Measurements from ENCODE around the gene SLF2. TPM values are rescaled to one million over a fixed set of nuclear protein-coding genes. Genes with fewer than 3 reads are reported as not detected.

Gene SLF2
- total and polyA plus RNA-seq, 9 donors: 19.6 to 81.9 (median 40.3) TPM

- Histone ChIP-seq H3K36me3 (no peaks in the 10 kb centered on the region), H3K27me3 (no peaks in the 10 kb centered on the region), H3K9me3 (no peaks in the 10 kb centered on the region), H3K4me3 (no peak overlapping the region), H3K4me1 (ENCODE audit: insufficient read depth) (peaks cover 18% of the 10 kb centered on the region), H3K27ac (no peak overlapping the region)
- TF ChIP-seq CTCF (IDR thresholded peaks at IDR 0.05) (no peak), EP300 (IDR thresholded peaks at IDR 0.05) (no peak), POLR2A (IDR thresholded peaks at IDR 0.05) (no peak)
- DNase-seq: no peak
- WGBS, 3 donors: 82 to 91% (median 90%) methylated on average over 17 to 18 of the region's 18 CpGs
- intact Hi-C loops (cut with DNase I): no loop called here
These were observed 91.0 kb downstream of the SLF2 start for GRCh38 chr10:101003639-101004206.

- Histone ChIP-seq H3K27me3 (no peaks in the 10 kb centered on the region), H3K9me3 (no peaks in the 10 kb centered on the region), H3K36me3 (no peaks in the 10 kb centered on the region), H3K4me1 (ENCODE audit: insufficient read depth) (peaks cover 18% of the 10 kb centered on the region), H3K4me3 (no peak overlapping the region), H3K27ac (no peak overlapping the region)
- DNase-seq: no peak
- TF ChIP-seq EP300 (IDR thresholded peaks at IDR 0.05): no peak
- no peak for TF ChIP-seq POLR2A (IDR thresholded peaks at IDR 0.05)
- no peak for TF ChIP-seq CTCF (IDR thresholded peaks at IDR 0.05)
- WGBS, 3 donors: 83 to 92% (median 89%) methylated on average over 23 of the region's 23 CpGs
- intact Hi-C loops (cut with DNase I): no loop called here
These were observed 92.6 kb downstream of the SLF2 start for GRCh38 chr10:101005361-101005760.

GRCh38 chr10:101005869-101006567, 93.3 kb downstream of the SLF2 start:
- no peak for TF ChIP-seq POLR2A (IDR thresholded peaks at IDR 0.05)
- TF ChIP-seq CTCF (IDR thresholded peaks at IDR 0.05): no peak
- TF ChIP-seq EP300 (IDR thresholded peaks at IDR 0.05): no peak

GRCh38 chr10:101006593-101007098, 93.9 kb downstream of the SLF2 start:
- Histone ChIP-seq H3K4me3 (no peak overlapping the region), H3K4me1 (ENCODE audit: insufficient read depth) (peaks cover 17% of the 10 kb centered on the region), H3K9me3 (no peaks in the 10 kb centered on the region), H3K36me3 (no peaks in the 10 kb centered on the region), H3K27me3 (no peaks in the 10 kb centered on the region), H3K27ac (peak overlapping the region in 1 of 2 donors; percentile 45)
- intact Hi-C loops (cut with DNase I): no loop called here
- TF ChIP-seq CTCF (IDR thresholded peaks at IDR 0.05) (peak in 1 of 3 donors; percentile 8), EP300 (IDR thresholded peaks at IDR 0.05) (no peak)
- peak in 4 of 5 donors; percentile 51 to 71 (median 65) for DNase-seq
- WGBS, 3 donors: 30 to 56% (median 34%) methylated on average over 31 to 33 of the region's 33 CpGs

More at GRCh38 chr10:101005869-101006567, 93.3 kb downstream of the SLF2 start:
- DNase-seq: no peak
- H3K4me3 ChIP-seq: no peak overlapping the region
- no peaks in the 10 kb centered on the region for H3K27me3 ChIP-seq
- intact Hi-C loops (cut with DNase I): no loop called here
- H3K4me1 ChIP-seq (ENCODE audit: insufficient read depth): peaks cover 18% of the 10 kb centered on the region
- H3K9me3 ChIP-seq: no peaks in the 10 kb centered on the region
- no peaks in the 10 kb centered on the region for H3K36me3 ChIP-seq
- WGBS, 3 donors: 75 to 92% (median 81%) methylated on average over 4 of the region's 4 CpGs
- H3K27ac ChIP-seq: no peak overlapping the region
